Right lobe of liver (tissue), 4 donors: Measurements from ENCODE around the gene PHF2.

Experiments
- POLR2A ChIP-seq: fragments of 450-650 bp; IDR thresholded peaks from one replicate; pipeline ENCODE4 v1.6.1; 2017; ENCODE audit warnings: antibody characterized with exemption, mild to moderate bottlenecking
- TF ChIP-seq, protein P1 (sequence below), 4 donors: fragments of 200-600 bp in 3 of 4; fragments of 450-650 bp in 1 of 4; IDR thresholded peaks; one replicate each; pipeline versions ENCODE4 v1.5.1 to v1.8.0; 2016 to 2022; ENCODE audit warnings: antibody characterized with exemption in 4 of 4, mild to moderate bottlenecking in 2 of 4
- donor health status: DM: no; HTN: no; CAD: no.
- donor health status: DM: no; HTN: no; CAD: no.
- donor health status: DM: no; HTN: yes; CAD: no.

GRCh38 chr9:93667627-93668026 lies 91.2 kb downstream of the PHF2 start:
- TF ChIP-seq, protein P1, sequence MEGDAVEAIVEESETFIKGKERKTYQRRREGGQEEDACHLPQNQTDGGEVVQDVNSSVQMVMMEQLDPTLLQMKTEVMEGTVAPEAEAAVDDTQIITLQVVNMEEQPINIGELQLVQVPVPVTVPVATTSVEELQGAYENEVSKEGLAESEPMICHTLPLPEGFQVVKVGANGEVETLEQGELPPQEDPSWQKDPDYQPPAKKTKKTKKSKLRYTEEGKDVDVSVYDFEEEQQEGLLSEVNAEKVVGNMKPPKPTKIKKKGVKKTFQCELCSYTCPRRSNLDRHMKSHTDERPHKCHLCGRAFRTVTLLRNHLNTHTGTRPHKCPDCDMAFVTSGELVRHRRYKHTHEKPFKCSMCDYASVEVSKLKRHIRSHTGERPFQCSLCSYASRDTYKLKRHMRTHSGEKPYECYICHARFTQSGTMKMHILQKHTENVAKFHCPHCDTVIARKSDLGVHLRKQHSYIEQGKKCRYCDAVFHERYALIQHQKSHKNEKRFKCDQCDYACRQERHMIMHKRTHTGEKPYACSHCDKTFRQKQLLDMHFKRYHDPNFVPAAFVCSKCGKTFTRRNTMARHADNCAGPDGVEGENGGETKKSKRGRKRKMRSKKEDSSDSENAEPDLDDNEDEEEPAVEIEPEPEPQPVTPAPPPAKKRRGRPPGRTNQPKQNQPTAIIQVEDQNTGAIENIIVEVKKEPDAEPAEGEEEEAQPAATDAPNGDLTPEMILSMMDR (IDR thresholded peaks at IDR 0.05): no peak
- TF ChIP-seq POLR2A: no peak
